H1 (cell line): Measurements from ENCODE around the gene SLC37A1. TPM values are rescaled to one million over a fixed set of nuclear protein-coding genes. Genes with fewer than 3 reads are reported as not detected.

Experiments
- CTCF ChIA-PET: fragments of 300-600 bp; sonication (Branson Sonifier 250); formaldehyde crosslinking; loops from one replicate; lab custom pipeline; 2021; ENCODE audit not compliant: partially characterized antibody; lab: Charles Lee
- POLR2A ChIA-PET: fragments of 300-600 bp; sonication (Branson Sonifier 250); formaldehyde crosslinking; loops from one replicate; lab custom pipeline; 2021; ENCODE audit warnings: inconsistent platforms; ENCODE audit not compliant: partially characterized antibody; lab: Charles Lee
- DNase-seq, 2 experiments: peaks; one replicate each; pipeline versions ENCODE4 v3.0.0 to v3.0.0-alpha.2; 2010 to 2022; ENCODE audit warnings: low spot score in 2 of 2, low read depth in 1 of 2, mixed read lengths in 1 of 2
- FAIRE-seq: peaks from 2 replicates; lab custom pipeline; 2011; peaks lifted over from hg19 to GRCh38; lab: Jason Lieb, UNC
- H2AFZ ChIP-seq: 2 replicates; pipeline ENCODE4 v1.8.1; 2012; ENCODE audit warnings: low read length, inconsistent platforms
- H2AK5ac ChIP-seq: 2 replicates; pipeline ENCODE4 v1.6.1; 2013; ENCODE audit warnings: low read depth, low read length
- H2BK120ac ChIP-seq: replicated peaks from 2 replicates; pipeline ENCODE3; 2013; ENCODE audit warnings: low read depth, low read length, inconsistent platforms
- H2BK12ac ChIP-seq: 2 replicates; pipeline ENCODE4 v1.6.1; 2013; ENCODE audit warnings: low read depth, low read length
- H2BK15ac ChIP-seq: 2 replicates; pipeline ENCODE4 v1.6.1; 2013; ENCODE audit warnings: low read length
- H2BK20ac ChIP-seq: 2 replicates; pipeline ENCODE4 v1.6.1; 2013; ENCODE audit warnings: low read length
- H2BK5ac ChIP-seq: 2 replicates; pipeline ENCODE4 v1.6.1; 2013; ENCODE audit warnings: low read depth, low read length
- H3K14ac ChIP-seq: 2 replicates; pipeline ENCODE4 v1.6.1; 2013; ENCODE audit warnings: inconsistent platforms; ENCODE audit not compliant: insufficient read length
- H3K18ac ChIP-seq: 2 replicates; pipeline ENCODE4 v1.6.1; 2013; ENCODE audit warnings: low read length; ENCODE audit errors: extremely low read depth
- H3K23ac ChIP-seq: 2 replicates; pipeline ENCODE4 v1.6.1; 2013; ENCODE audit warnings: inconsistent platforms; ENCODE audit not compliant: insufficient read length
- H3K23me2 ChIP-seq: 2 replicates; pipeline ENCODE4 v1.6.1; 2013; ENCODE audit warnings: low read depth, low read length
- H3K27ac ChIP-seq: 2 replicates; pipeline ENCODE4 v1.6.1; 2011; ENCODE audit warnings: low read depth, low read length, inconsistent platforms
- H3K27me3 ChIP-seq, 4 experiments: replicated peaks in 1 of 4; 1 replicate in 1 of 4; 2 replicates in 3 of 4; pipeline versions ENCODE4 v1.6.1 to v1.8.1; 2011 to 2013; ENCODE audit warnings: low read length in 3 of 4, mild to moderate bottlenecking in 3 of 4, inconsistent platforms in 2 of 4, mixed read lengths in 2 of 4, moderate library complexity in 1 of 4; ENCODE audit not compliant: control insufficient read depth in 3 of 4, insufficient read depth in 3 of 4; ENCODE audit errors: extremely low read depth in 1 of 4
- H3K36me3 ChIP-seq, 4 experiments: 2 replicates each; pipeline versions ENCODE4 v1.6.1 to v1.8.1; 2011 to 2013; ENCODE audit warnings: mild to moderate bottlenecking in 4 of 4, low read length in 3 of 4, moderate library complexity in 2 of 4, control low read depth in 1 of 4, inconsistent platforms in 1 of 4; ENCODE audit not compliant: insufficient read depth in 4 of 4, control insufficient read depth in 2 of 4
- H3K4ac ChIP-seq: replicated peaks from 2 replicates; pipeline ENCODE3; 2013; ENCODE audit warnings: low read length, low read depth, mixed read lengths, inconsistent platforms; ENCODE audit not compliant: insufficient read length
- H3K4me1 ChIP-seq, 4 experiments: replicated peaks in 1 of 4; 1 replicate in 1 of 4; 2 replicates in 3 of 4; pipeline versions ENCODE4 v1.6.1 to v1.8.1; 2011 to 2013; ENCODE audit warnings: low read length in 3 of 4, inconsistent platforms in 2 of 4, mixed read lengths in 1 of 4; ENCODE audit not compliant: insufficient read depth in 4 of 4, control insufficient read depth in 3 of 4
- H3K4me2 ChIP-seq, 2 experiments: 2 replicates each; pipeline versions ENCODE4 v1.6.1 to v1.8.1; 2011 to 2013; ENCODE audit warnings: low read depth in 2 of 2, low read length in 2 of 2, control low read depth in 1 of 2, inconsistent platforms in 1 of 2, mild to moderate bottlenecking in 1 of 2; ENCODE audit not compliant: insufficient read depth in 1 of 2
- H3K4me3 ChIP-seq, 4 experiments: fragments of 200-600, 300-600 bp in 1 of 4; sonication (generic), shearing (Covaris generic), sonication (Bioruptor Twin) in 1 of 4; 2 replicates each; pipeline versions ENCODE4 v1.5.1 to v1.8.1; 2011 to 2016; ENCODE audit warnings: low read length in 4 of 4, low read depth in 3 of 4, control low read depth in 2 of 4, inconsistent platforms in 2 of 4, mild to moderate bottlenecking in 2 of 4, mixed read lengths in 1 of 4, moderate library complexity in 1 of 4; ENCODE audit not compliant: insufficient read depth in 2 of 4; ENCODE audit errors: extremely low read depth in 1 of 4
- H3K56ac ChIP-seq: replicated peaks from 2 replicates; pipeline ENCODE3; 2013; ENCODE audit warnings: low read depth, mild to moderate bottlenecking, mixed read lengths, low read length, inconsistent platforms; ENCODE audit not compliant: insufficient read length
- H3K79me1 ChIP-seq: 2 replicates; pipeline ENCODE4 v1.6.1; 2013; ENCODE audit warnings: low read depth, low read length, control low read depth
- H3K79me2 ChIP-seq, 2 experiments: 2 replicates each; pipeline versions ENCODE4 v1.6.1 to v1.8.1; 2012 to 2013; ENCODE audit warnings: low read length in 2 of 2, mild to moderate bottlenecking in 2 of 2, inconsistent platforms in 1 of 2; ENCODE audit not compliant: insufficient read depth in 2 of 2, control insufficient read depth in 1 of 2
- H3K9ac ChIP-seq, 4 experiments: replicated peaks in 1 of 4; 1 replicate in 1 of 4; 2 replicates in 3 of 4; pipeline versions ENCODE4 v1.6.1 to v1.8.1; 2011 to 2013; ENCODE audit warnings: low read depth in 3 of 4, low read length in 3 of 4, control low read depth in 2 of 4, mild to moderate bottlenecking in 2 of 4, moderate library complexity in 2 of 4, inconsistent platforms in 1 of 4; ENCODE audit errors: extremely low read depth in 1 of 4
- H3K9me3 ChIP-seq, 2 experiments: 2 replicates each; pipeline versions ENCODE4 v1.6.1 to v1.8.1; 2012 to 2013; ENCODE audit warnings: mild to moderate bottlenecking in 2 of 2, moderate library complexity in 2 of 2, control low read depth in 1 of 2, inconsistent platforms in 1 of 2, low read depth in 1 of 2, low read length in 1 of 2, mixed read lengths in 1 of 2; ENCODE audit not compliant: insufficient read depth in 2 of 2
- H4K20me1 ChIP-seq, 2 experiments: replicated peaks in 1 of 2; 2 replicates each; pipeline versions ENCODE3 to v1.8.1; 2011 to 2013; ENCODE audit warnings: inconsistent platforms in 2 of 2, low read length in 2 of 2, mild to moderate bottlenecking in 1 of 2; ENCODE audit not compliant: insufficient read depth in 2 of 2, control insufficient read depth in 1 of 2
- H4K5ac ChIP-seq: 2 replicates; pipeline ENCODE4 v1.6.1; 2013; ENCODE audit warnings: low read length, low read depth, mixed read lengths, inconsistent platforms; ENCODE audit not compliant: insufficient read length
- H4K8ac ChIP-seq: 2 replicates; pipeline ENCODE4 v1.8.0; 2013; ENCODE audit warnings: mild to moderate bottlenecking, moderate library complexity, low read length, inconsistent platforms; ENCODE audit not compliant: insufficient read depth; ENCODE audit errors: extremely low read depth
- H4K91ac ChIP-seq: replicated peaks from 2 replicates; pipeline ENCODE3; 2013; ENCODE audit warnings: low read length, mixed read lengths, inconsistent platforms; ENCODE audit not compliant: insufficient read length
- ATF3 ChIP-seq: IDR thresholded peaks from 2 replicates; pipeline ENCODE4 v1.6.1; 2011; ENCODE audit warnings: low read depth, mild to moderate bottlenecking, low read length; ENCODE audit not compliant: insufficient read depth
- CBX5 ChIP-seq: fragments of 300-800, 300-1000 bp; sonication (generic); IDR thresholded peaks from 2 replicates; pipeline ENCODE4 v1.7.1; 2016; ENCODE audit warnings: antibody characterized with exemption, low read length, low read depth
- E2F6 ChIP-seq: IDR thresholded peaks from 2 replicates; pipeline ENCODE4 v1.6.1; 2012; ENCODE audit warnings: inconsistent platforms
- EZH2 ChIP-seq: fragments of 200-600 bp; sonication (generic); IDR thresholded peaks from 2 replicates; pipeline ENCODE4 v1.7.1; 2012; ENCODE audit warnings: low read depth, mild to moderate bottlenecking, moderate library complexity, low read length, inconsistent platforms; ENCODE audit not compliant: severe bottlenecking
- MAFK ChIP-seq: IDR thresholded peaks from 2 replicates; pipeline ENCODE4 v1.6.1; 2012; ENCODE audit warnings: low read depth, mild to moderate bottlenecking, improper control_type of control experiment, low read length
- RAD21 ChIP-seq, 2 experiments: IDR thresholded peaks in 1 of 2; conservative IDR thresholded peaks in 1 of 2; 2 replicates each; pipeline ENCODE4 v1.6.1; 2011; ENCODE audit warnings: low read depth in 2 of 2, low read length in 2 of 2, improper control_type of control experiment in 1 of 2, inconsistent platforms in 1 of 2, mild to moderate bottlenecking in 1 of 2, moderate library complexity in 1 of 2
- RNF2 ChIP-seq: fragments of 200-900, 300-1000 bp; sonication (generic); IDR thresholded peaks from 2 replicates; pipeline ENCODE4 v1.7.1; 2016; ENCODE audit warnings: borderline replicate concordance, low read depth, mild to moderate bottlenecking, antibody characterized with exemption, low read length; ENCODE audit not compliant: poor library complexity, severe bottlenecking; ENCODE audit errors: missing control alignments
- TBP ChIP-seq: IDR thresholded peaks from 2 replicates; pipeline ENCODE4 v1.6.1; 2011; ENCODE audit warnings: low read depth, low read length, improper control_type of control experiment
- WGBS, 2 experiments: shearing (Covaris generic) in 1 of 2; methylation state at CpG; one replicate each; pipeline versions ENCODE4 v1.1.6 to v1.1.7; 2013 to 2015; ENCODE audit warnings: low lambda C conversion rate in 2 of 2, mixed read lengths in 2 of 2, inconsistent platforms in 1 of 2, low coverage in 1 of 2, missing lambda C conversion rate in 1 of 2; ENCODE audit not compliant: insufficient replicate concordance in 2 of 2, insufficient coverage in 1 of 2, insufficient read length in 1 of 2; ENCODE audit errors: extremely low coverage in 1 of 2, missing lambda C conversion rate in 1 of 2; 5-methylcytosine and 5-hydroxymethylcytosine counted together
- polyA plus RNA-seq, 7 experiments: library from polyadenylated mRNA; depleted of rRNA in 3 of 7; stranded (reverse) in 5 of 7; unstranded in 2 of 7; fragments of >200 nt in 5 of 7; fragments of 200-250 nt in 2 of 7; gene quantifications; 1 replicate in 5 of 7; 2 replicates in 1 of 7; 4 replicates in 1 of 7; pipeline versions ENCODE4 v1.2.1 to v1.2.3, GENCODE V29; 2011 to 2013; ENCODE audit warnings: missing spikeins in 2 of 7, mixed read lengths in 2 of 7
- total RNA-seq: library from RNA; stranded (reverse); fragmentation: NEBNext Ultra II Directional; extraction: Animal tissue kit (Norgen Biotek cat#: 25700); gene quantifications from 2 replicates; pipeline ENCODE4 v1.2.1, GENCODE V29; 2021

SLC37A1 gene
- total and polyA plus RNA-seq, 2 of the 8 experiments (the other 6 are each of a cell fraction or from before 2014, with no cell fraction given), result 15.6 to 30.9 TPM

GRCh38 chr21:42593007-42593814 is 79.6 kb downstream of the SLC37A1 start:
- Histone ChIP-seq H3K23me2 (no peaks in the 10 kb centered on the region), H4K5ac (peak overlapping the region; percentile 31), H2BK120ac (no peak overlapping the region), H3K23ac (no peak overlapping the region), H3K9me3 (peaks cover 0 to 3% of the 10 kb centered on the region in 2 experiments; a peak in 1 of 4 replicates), H3K9ac (no peak overlapping the region), H3K36me3 (no peaks in the 10 kb centered on the region), H3K56ac (no peak overlapping the region), H3K4ac (no peak overlapping the region), H3K27ac (no peak overlapping the region), H3K18ac (no peak overlapping the region), H3K79me1 (peaks cover 3% of the 10 kb centered on the region), H2BK5ac (no peak overlapping the region), H2BK15ac (no peak overlapping the region), H2BK12ac (no peak overlapping the region), H3K4me1 (peaks cover 0 to 4% (median 2%) of the 10 kb centered on the region in 4 experiments; a peak in 5 of 7 replicates), H3K4me2 (peak overlapping the region in 1 of 2 experiments; percentile 52; a peak in 3 of 4 replicates), H2AFZ (peak overlapping the region; percentile 93), H4K8ac (peak overlapping the region; percentile 79), H4K20me1 (peaks cover 0 to 2% of the 10 kb centered on the region in 2 experiments), H2BK20ac (no peak overlapping the region), H3K27me3 (no peaks in the 10 kb centered on the region; a peak in 1 of 7 replicates), H3K14ac (no peak overlapping the region), H4K91ac (peak overlapping the region; percentile 92), H2AK5ac (no peak overlapping the region), H3K79me2 (no peaks in the 10 kb centered on the region), H3K4me3 (peak overlapping the region in 1 of 4 experiments; percentile 42; a peak in 1 of 8 replicates)
- FAIRE-seq (no peak), DNase-seq (peak; percentile 34 to 85)
- CTCF ChIA-PET, result interaction anchor here (0.7 to 4.1 kb wide), 53 partner anchors 8 to 272 kb away, joined by 3 to 18 read pairs (median 5); partner anchors contain the start of gene PDE9A
- POLR2A ChIA-PET, result interaction anchor here (0.8 to 1.2 kb wide), 3 partner anchors 11 to 170 kb away, joined by 3 read pairs; no protein-coding TSS in a partner anchor
- WGBS, 2 experiments, result 41% methylated on average over 23 of the region's 33 CpGs; no CpG with 5 or more reads in 1 of the 2 experiments
- peak; percentile 28; the same call in 1 of the 2 replicates for TF ChIP-seq E2F6
- TF ChIP-seq TBP, result 0 out of 2 replicates have a peak, but pooled peaks have one; percentile 11
- peak; percentile 90 to 93 for TF ChIP-seq RAD21 (IDR thresholded peaks at IDR 0.05 in 1 of 2, conservative IDR thresholded peaks at IDR 0.05 in 1 of 2; ENCODE audit: low read depth in 2 of 2, low read length in 2 of 2)
- no peak for TF ChIP-seq CBX5
- TF ChIP-seq RNF2, result no peak
- TF ChIP-seq EZH2, result no peak
- TF ChIP-seq MAFK, result no peak
- TF ChIP-seq ATF3, result no peak
